ENCODE data around the gene LIN7C.
"Not testable (repeated sequence)": the region's sequence is repeated elsewhere in the genome, so short reads cannot be mapped to it uniquely, and the experiment has no call there.

LIN7C gene

GRCh38 chr11:27506200-27507182 is at the start of gene LIN7C:
Gene LIN7C (minus strand): TSS chr11:27506769. CDS start chr11:27506752, 17 bp downstream.
- DNase-seq = peak; percentile 98

DNA sequence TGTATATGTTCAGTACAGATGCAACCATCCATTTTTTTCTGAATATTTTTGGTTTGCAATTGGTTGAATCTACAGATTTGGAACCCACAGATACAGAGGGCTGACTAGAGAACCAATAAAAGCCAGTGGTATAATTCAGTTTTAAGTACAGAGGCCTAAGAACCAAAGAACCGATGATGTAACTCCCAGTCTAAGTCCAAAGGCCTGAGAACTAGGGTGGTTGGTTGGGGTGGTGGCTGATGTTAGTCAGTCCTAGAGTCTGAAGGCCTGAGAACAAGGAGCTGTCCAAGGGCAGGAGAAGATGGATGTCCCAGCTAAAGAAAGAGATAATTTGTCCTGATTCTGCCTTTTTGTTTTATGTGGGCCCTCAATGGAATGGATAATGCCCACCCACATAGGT is 48.7 kb upstream of the LIN7C start:
- DNase-seq = no peak

- DNase-seq = no peak
These were observed 46.6 kb upstream of the LIN7C start for GRCh38 chr11:27553186-27553585.

- no peak for DNase-seq
These were observed 45.8 kb upstream of the LIN7C start for GRCh38 chr11:27552341-27552740.

DNA sequence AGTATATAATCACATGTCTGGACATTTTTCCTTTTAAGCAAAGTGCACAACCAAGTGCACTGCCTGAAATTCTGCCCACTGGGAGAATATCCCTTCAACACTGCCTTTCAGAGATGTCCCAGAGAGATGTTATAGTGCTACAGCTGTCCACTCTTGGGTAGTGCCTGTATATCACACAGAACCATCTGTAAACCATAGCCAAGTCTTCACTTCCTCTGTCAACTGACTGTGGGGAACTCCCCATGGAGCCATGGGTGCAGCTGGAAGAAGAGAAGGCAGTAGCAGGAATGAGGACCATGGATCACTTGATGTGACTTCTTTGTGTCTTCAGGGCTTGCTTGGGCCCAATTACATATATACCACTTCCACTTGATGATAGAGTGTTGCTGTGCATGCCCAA is 44.6 kb upstream of the LIN7C start:
- DNase-seq = no peak

DNA sequence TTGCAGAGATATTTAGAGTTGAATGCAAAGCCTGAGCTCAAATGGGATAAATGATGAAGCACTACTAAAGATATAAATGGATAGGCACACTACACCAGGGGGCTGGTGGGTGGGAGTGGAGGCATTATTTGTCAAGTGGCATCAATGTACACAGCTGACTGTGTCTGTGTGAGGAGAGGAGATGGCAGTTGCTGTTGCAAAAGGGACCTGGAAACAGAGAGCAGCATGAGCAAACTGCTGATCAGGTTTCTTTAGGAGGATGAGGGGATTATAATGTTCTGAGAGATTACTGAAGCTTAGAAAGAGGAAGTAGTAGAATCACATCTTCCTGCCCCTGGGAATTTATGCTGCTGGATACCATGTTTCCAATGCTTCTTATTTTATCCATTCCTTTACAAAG is 39.4 kb upstream of the LIN7C start:
- no peak for DNase-seq

DNA sequence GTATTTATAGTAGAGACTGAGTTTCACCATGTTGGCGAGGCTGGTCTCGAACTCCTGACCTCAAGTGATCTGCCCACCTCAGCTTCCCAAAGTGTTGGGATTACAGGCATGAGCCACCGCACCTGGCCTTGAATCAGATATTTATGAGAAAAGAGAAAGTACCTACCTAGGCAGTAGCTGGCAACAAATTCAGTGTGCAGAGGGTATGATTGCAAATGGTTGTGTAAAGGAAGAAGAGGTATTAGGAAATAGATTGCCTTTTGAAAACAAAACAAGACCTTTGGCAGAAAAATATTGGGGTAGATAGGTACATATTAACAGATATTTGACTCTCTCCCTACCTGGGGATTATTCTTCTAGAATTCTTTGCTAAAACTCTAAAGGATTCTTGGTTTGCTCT is 38.5 kb upstream of the LIN7C start:
- no peak for DNase-seq

GRCh38 chr11:27541790-27542189 is 35.2 kb upstream of the LIN7C start:
- DNase-seq = no peak

DNA sequence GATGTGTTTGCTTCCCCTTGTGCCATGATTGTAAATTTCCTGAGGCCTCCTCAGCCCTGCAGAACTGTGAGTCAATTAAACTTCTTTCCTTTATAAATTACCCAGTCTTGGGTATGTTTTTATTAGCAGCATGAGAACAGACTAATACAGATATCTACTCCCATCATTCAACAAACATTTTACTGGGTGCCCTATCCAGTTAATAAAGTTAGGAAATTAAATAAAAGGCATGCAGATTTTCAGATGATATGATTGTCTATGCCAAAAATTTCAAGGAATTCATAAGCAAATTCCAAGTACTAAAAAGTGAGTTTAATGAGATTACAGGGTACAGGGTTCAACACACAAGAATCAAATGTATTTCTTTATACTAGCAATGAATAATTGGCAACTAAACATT is 33.5 kb upstream of the LIN7C start:
- DNase-seq = no peak

- DNase-seq = no peak
These were observed 28.5 kb upstream of the LIN7C start for GRCh38 chr11:27535103-27535502.

DNA sequence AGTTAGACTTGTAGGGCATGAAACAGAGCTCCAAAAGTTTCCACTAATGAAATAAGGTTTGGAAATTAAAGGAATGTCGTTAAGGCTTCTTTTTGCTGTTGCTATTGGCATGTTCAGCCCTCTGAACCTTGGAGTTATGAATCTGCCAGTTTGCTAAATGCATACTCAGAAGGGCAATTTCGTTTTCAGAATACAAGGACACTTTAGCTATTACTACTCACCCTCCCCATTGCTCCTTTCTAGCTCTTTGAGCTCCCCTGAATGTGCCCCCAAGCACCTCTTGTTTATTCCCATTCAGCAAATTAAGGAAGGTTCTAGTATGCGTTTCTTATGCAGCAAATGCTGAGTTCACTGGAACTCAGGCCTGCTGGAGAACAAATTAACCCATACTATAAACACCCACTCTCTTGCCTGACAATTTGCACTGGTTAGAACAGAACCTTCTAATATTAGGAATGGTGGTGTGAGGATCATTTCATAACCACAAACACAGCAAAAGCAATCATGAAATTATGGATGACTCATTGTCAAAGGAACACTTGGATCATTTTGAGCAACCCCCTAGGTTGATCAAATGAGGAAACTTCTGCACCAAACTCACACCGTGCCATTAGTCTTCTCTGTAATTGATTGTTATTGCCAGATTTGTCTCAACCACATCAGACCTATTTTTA is 26.2 kb upstream of the LIN7C start:
- DNase-seq = no peak

DNA sequence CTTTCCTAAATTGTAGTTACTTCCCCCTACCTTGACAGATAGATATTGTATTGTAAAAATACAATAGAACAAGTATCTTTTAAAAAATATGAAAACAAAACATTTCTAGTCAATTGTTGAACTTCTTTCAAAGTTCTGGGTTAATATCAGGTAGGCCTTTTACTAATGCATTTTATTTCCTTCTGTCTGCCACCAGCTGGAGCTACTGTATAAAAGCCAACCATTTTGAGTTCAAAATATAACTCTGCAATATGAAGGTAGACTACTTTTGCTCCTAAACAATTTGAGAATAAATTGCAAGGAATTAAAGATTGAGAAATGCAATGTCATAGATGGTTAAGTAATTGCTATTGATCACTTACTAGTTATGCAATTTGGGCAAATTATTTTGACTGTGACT is 22.1 kb upstream of the LIN7C start:
- no peak for DNase-seq

GRCh38 chr11:27526535-27526934 is 20.0 kb upstream of the LIN7C start:
- DNase-seq = no peak

GRCh38 chr11:27525824-27526516 is 19.4 kb upstream of the LIN7C start:
- DNase-seq = no peak

DNA sequence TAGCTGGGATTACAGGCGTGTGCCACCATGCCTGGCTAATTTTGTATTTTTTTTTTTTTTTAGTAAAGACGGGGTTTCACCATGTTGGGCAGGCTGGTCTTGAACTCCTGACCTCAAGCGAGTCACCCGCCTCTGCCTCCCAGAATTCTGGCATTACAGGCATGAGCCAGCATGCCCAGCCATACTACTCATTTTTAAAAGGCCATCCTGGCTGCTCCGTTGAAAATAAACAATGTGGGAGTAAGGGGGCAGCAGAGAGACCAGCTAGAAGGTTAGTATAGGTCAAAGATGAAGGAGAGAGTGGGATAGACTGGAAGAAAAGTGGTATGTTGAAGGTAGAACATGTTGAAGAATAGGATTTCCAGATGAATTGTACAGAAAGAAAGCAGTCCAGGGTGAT is 17.6 kb upstream of the LIN7C start:
- DNase-seq = no peak

DNA sequence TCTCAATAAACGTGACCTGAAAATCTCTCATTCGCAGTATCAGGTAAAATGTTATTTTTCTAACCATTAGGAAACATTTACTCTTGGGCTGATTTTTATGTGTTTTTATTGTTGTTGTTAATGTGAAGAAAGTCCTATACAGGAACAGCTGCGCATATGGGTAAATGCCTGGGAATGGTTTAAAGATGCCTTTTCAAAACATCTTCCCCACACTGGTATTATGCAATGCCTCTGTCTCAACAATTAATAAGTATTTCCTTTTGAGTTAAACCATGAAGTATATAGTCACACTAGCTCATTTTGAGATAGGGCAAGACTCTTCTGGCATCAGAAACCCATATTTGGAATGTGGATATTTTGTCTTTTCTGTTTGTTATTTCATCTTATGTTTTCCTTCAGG is 13.7 kb upstream of the LIN7C start:
- no peak for DNase-seq

DNA sequence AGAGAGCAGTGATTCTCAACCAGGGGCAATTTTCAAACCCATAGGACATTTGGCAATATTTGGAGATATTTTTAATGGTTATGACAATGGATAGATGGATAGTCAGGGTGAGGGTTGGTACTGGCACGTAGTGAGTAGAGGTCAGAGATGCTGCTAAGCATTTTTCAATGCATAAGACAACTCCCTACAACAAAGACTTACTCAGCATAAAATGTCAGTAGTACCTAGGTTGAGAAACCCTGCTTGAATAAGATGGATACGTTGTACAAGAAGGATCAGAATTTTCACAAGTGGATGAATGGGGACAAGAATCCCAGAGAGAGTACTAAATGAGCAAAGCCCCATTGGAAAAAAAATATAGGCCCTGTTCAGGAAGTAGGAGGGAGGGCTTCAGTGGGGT is 11.9 kb upstream of the LIN7C start:
- no peak for DNase-seq

DNA sequence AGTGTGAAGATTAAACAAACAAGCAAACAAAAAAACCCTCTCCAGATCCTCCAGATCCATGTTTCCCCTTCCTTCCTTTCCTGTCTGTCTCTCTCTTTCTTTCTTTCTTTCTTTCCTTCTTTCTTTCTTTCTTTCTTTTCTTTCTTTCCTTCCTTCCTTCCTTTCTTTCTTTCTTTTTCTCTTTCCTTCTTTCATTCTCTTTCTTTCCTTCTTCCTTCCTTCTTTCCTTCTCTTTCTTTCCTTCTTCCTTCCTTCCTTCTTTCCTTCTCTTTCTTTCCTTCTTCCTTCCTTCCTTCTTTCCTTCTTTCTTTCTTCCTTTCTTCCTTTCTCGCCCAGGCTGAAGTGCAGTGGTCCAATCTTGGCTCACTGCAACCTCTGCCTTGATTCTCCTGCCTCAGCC is 10.9 kb upstream of the LIN7C start:
- DNase-seq = not testable (repeated sequence)

GRCh38 chr11:27514558-27514957 is 8.0 kb upstream of the LIN7C start:
- no peak for DNase-seq

DNA sequence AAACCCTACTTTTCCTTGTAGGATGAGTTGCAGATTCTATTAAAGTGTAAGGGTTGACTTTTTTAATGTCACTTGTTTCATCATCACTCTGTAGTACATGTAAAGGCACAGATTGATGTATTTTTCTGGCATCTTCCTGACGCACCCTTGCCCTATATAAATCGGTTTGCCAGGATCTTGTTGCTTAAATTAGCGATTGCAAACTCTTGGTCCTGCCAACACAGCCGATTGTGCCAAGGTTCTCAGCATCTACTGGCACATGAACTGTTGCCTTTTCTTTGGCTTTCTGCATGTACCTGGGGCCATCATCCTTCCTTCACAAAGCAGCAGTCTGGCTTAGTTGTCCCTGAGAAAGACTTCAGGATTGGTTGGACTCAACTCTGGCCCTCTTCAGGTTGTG is 7.5 kb upstream of the LIN7C start:
- DNase-seq = no peak

- DNase-seq = no peak
These were observed 6.8 kb upstream of the LIN7C start for GRCh38 chr11:27513389-27513788.

DNA sequence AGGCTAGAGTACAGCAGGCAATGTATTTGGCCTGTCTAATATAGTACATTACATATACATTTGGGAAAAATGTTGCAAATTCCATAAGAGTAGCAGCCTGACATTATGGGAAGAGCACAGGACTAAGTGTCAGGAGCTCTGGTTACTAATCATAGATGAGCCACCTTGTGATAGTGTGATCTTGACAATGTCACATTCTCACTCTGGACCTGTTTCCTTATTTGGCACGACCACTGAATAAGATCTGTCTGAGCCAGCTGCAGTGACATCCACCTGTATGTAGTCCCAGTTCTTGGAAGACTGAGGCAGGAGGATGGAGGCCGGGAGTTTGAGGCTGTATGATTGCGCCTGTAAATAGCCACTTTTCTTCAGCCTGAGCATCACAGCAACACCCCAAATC is 5.7 kb upstream of the LIN7C start:
- no peak for DNase-seq

- no peak for DNase-seq
These were observed 3.3 kb upstream of the LIN7C start for GRCh38 chr11:27509908-27510307.
